Transverse colon (tissue), 4 donors: ENCODE results near the gene INHBA.

ENCODE experiments used
- CTCF ChIP-seq, 5 experiments: fragments of 200-600 bp in 3 of 5; fragments of 450-650 bp in 2 of 5; sonication (generic) in 3 of 5; IDR thresholded peaks; 1 replicate in 2 of 5; 2 replicates in 3 of 5; pipeline ENCODE4 v1.5.1; 2016 to 2017; ENCODE audit warnings: antibody characterized with exemption in 5 of 5, inconsistent platforms in 3 of 5, mild to moderate bottlenecking in 2 of 5, moderate library complexity in 1 of 5
- POLR2AphosphoS5 ChIP-seq, 3 donors: sonication (generic); formaldehyde crosslinking; IDR thresholded peaks; one replicate each; pipeline ENCODE4 v1.6.1; 2016; ENCODE audit warnings: antibody characterized with exemption in 3 of 3

GRCh38 chr7:41706228-41706930 is 3.5 kb upstream of the INHBA start:
- TF ChIP-seq CTCF (IDR thresholded peaks at IDR 0.05) = no peak
- no peak for TF ChIP-seq POLR2AphosphoS5 (IDR thresholded peaks at IDR 0.05)
